IPS-11a (cell line): ENCODE data around the gene ZNF174.
A peak's percentile ranks its signal among the peaks of the same experiment; 100 is the strongest.

Experiments
- H3K4me3 ChIP-seq: one replicate; pipeline ENCODE4 v1.5.1; 2013; ENCODE audit warnings: low read depth, low read length, control low read depth

The ZNF174 gene

GRCh38 chr16:3400779-3401688 is at the start of gene ZNF174, which contains the start of gene ZSCAN32:
ZNF174 (plus strand) TSS chr16:3401215; CDS start chr16:3402005, 790 bp downstream.
ZSCAN32 (minus strand) TSS chr16:3401004; CDS start chr16:3397557, 3,447 bp downstream.
- H3K4me3 ChIP-seq = peak within 1 kb of the TSS; percentile 88

- no peak within 1 kb of the TSS for H3K4me3 ChIP-seq
These were observed 45.4 kb upstream of the ZNF174 start, which contains the start of gene OR2C1 for GRCh38 chr16:3355589-3355988. OR2C1 (plus strand) TSS chr16:3355889; CDS start chr16:3355941, 52 bp downstream.

GRCh38 chr16:3356118-3356517 is 44.9 kb upstream of the ZNF174 start:
- H3K4me3 ChIP-seq = no peak overlapping the region

- no peak overlapping the region for H3K4me3 ChIP-seq
These were observed 42.1 kb upstream of the ZNF174 start for GRCh38 chr16:3358871-3359270.

- no peak overlapping the region for H3K4me3 ChIP-seq
These were observed 38.1 kb upstream of the ZNF174 start for GRCh38 chr16:3362931-3363330.

GRCh38 chr16:3363793-3364192 is 37.2 kb upstream of the ZNF174 start:
- no peak overlapping the region for H3K4me3 ChIP-seq

GRCh38 chr16:3364774-3365427 is 36.1 kb upstream of the ZNF174 start:
- peak overlapping the region; percentile 62 for H3K4me3 ChIP-seq

- H3K4me3 ChIP-seq = no peak overlapping the region
These were observed 31.9 kb upstream of the ZNF174 start for GRCh38 chr16:3369073-3369472.

- no peak overlapping the region for H3K4me3 ChIP-seq
These were observed 25.3 kb upstream of the ZNF174 start for GRCh38 chr16:3375680-3376079.

GRCh38 chr16:3377917-3378316 is 23.1 kb upstream of the ZNF174 start:
- no peak overlapping the region for H3K4me3 ChIP-seq

GRCh38 chr16:3383045-3383448 is 18.0 kb upstream of the ZNF174 start:
- H3K4me3 ChIP-seq = no peak overlapping the region

GRCh38 chr16:3388325-3388724 is 12.7 kb upstream of the ZNF174 start:
- H3K4me3 ChIP-seq = no peak overlapping the region

- H3K4me3 ChIP-seq = no peak overlapping the region
These were observed 11.2 kb upstream of the ZNF174 start for GRCh38 chr16:3389663-3390338.

- peak overlapping the region; percentile 88 for H3K4me3 ChIP-seq
These were observed 603 bp upstream of the ZNF174 start for GRCh38 chr16:3400446-3400778.

- peak overlapping the region; percentile 88 for H3K4me3 ChIP-seq
These were observed 843 bp downstream of the ZNF174 start for GRCh38 chr16:3401719-3402397.

- no peak overlapping the region for H3K4me3 ChIP-seq
These were observed 7.7 kb downstream of the ZNF174 start for GRCh38 chr16:3408561-3409197.

- H3K4me3 ChIP-seq = no peak overlapping the region
These were observed 12.8 kb downstream of the ZNF174 start for GRCh38 chr16:3413730-3414379.

GRCh38 chr16:3431779-3432219 is 30.8 kb downstream of the ZNF174 start:
- no peak overlapping the region for H3K4me3 ChIP-seq

GRCh38 chr16:3434373-3434772 is 33.4 kb downstream of the ZNF174 start:
- no peak overlapping the region for H3K4me3 ChIP-seq

- H3K4me3 ChIP-seq = no peak overlapping the region
These were observed 38.6 kb downstream of the ZNF174 start for GRCh38 chr16:3439637-3440036.
